Measurements from ENCODE around the gene ZDHHC9. TPM values are rescaled to one million over a fixed set of nuclear protein-coding genes. Genes with fewer than 3 reads are reported as not detected.
A peak's percentile ranks its signal among the peaks of the same experiment; 100 is the strongest.

Gene ZDHHC9
- total RNA-seq, 1 donor from 2014 or later: 30.3 TPM

DNA sequence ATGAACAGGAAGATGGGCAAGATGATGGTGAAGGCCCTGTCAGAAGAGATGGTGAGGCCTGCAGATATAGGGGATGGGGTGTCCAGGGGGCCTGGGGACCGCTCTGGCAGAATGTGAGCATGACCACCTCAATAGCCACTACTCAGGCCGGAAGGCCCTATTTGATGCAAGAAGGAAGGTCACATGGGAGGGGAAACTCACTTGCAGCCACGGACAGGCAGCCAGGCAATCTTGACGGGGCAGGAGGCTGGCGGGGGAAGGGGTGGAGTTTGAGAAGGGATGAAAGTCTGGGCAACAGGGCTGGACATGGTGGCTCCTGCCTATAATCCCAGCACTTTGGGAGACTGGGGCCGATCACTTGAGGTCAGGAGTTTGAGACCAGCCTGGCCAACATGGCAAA, 55.2 kb downstream of the ZDHHC9 start:
- ATAC-seq (no peak), DNase-seq (ENCODE audit: low spot score) (no peak)

DNA sequence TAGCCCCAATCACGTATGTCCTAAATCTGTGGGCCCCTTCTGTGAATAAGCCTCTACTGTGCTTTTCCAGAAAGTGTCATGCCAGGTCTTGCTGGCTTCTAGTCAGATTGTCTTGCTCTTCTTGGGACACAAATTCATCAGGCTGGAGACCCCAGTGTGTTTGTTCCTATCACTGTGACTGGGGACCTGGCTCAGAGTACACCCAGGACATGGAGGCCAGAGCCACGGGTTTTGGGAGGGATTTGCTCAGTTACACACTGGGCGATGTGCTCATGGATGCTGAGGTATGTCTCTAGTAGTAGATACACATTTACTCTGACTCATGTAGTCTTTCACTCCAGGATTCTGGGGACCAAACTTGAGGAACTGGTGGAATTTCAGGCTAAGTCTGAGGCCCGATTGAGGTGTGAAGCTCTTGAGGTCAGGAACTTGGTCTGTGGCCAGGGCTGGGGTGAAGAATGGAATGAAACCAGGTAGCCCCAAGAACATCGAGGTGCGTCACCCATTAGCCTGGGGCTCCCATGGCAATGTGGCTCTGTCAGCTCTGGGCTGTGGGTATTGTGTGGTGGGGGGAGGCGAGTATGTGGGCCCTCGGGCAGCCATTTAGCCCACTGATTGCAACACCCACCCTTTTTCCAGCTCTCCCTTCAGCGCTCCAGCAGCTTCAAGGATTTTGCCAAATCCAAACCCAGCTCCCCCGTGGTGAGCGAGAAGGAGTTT, 56.2 kb downstream of the ZDHHC9 start:
- no peak for ATAC-seq

DNA sequence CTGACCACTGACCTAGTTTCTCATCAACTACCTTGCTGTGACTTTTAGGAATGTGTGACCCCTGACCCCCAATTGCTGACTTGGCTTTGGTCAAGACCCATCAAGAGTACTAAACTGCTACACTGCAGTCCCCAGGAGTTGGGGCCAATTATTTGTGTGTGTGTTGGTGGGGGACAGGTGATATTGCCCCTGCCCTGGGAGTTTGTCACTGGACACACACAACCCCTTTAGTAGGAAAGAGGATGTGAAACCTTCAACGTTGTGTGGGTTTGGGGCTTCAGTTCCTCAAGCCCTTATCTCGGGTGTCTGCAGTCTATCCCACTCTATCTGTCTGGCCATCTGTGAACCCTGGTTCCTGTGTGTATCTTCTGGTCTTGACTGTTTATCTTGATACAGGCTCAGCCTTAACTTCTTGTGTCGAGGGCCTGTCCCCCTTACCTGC, 57.5 kb downstream of the ZDHHC9 start:
- DNase-seq (ENCODE audit: low spot score) (no peak), ATAC-seq (no peak)

More for the DNA sequence above, 56.2 kb downstream of the ZDHHC9 start:
- no peak for DNase-seq (ENCODE audit: low spot score)

DNA sequence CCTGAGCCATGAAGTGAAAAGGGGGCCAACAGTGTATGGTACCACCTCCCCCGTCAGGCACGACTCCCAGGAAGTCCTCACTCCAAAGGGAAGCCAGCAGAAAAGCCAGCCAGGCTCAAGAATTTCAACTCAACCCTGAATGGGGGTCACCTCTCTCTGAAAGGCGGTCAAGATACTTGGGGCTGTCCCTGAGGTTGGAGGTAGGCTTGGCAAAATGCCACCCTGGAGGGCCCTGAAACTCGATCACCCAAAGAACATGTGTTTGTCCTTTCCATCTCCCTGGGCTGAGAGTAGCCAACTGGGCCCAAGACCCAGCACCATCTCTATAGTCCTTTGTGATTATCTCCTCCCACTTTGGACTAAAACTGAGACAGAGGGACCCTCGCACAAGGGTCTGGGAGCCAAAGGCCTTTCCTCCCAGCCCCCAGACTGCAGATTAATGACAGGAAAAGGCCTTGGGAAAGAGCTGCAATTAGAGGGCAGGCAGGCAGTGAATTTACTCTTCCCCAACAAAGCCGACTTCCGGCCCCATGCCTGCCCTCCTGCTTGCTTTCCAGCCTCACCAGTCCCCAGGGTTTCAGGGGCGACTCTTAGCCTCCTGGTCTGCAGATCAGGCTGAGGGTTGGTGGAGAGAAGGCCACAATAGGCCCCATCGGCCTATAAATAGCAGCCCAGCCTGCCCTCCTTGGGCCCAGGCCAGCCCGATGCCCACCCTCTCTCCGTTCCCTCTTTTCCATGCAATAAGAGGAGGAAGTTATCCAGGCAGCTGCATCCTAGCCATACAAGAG, 58.3 kb downstream of the ZDHHC9 start:
- ATAC-seq: no peak

DNA sequence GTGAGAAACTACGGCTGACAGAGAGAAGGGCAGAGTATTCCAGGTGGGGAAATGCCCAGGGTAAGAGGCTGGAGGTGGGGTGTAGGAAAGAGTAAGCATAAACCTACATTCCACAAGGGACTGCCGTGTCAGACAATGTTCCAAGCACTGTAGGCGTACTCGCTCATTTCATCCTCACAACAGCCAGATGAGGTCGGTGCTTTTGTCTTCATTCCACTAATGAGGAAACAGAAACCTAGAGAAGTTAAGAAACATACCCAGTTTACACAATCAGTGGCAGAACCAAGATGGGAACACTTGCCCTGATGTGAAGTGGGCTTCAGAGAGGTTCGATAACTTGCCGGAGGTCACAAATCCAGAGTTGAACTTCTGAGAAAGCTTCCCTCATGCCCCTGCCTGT, 59.3 kb downstream of the ZDHHC9 start:
- no peak for DNase-seq (ENCODE audit: low spot score)
- ATAC-seq: no peak

More for the DNA sequence above, 58.3 kb downstream of the ZDHHC9 start:
- no peak for DNase-seq (ENCODE audit: low spot score)

DNA sequence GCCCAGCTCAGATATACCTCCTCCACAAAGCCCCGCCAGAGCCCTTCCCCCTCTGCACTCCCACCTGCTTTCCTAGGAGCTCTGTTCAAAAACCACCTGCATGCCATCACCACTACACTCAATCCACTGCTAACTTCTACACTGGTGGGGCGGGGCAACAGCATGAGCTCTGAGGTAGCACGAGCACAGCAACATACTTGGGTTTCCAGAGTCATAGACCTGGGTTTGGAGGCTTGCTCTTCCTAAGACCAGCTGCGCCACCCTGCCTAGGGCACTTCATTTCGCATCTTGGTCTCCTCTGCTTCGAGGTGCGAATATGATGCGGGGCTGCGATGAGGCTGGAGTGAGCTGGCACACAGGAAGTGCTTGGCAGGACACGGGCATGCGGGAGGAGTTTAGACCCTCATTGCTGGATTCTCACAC, 60.4 kb downstream of the ZDHHC9 start:
- DNase-seq (ENCODE audit: low spot score) (no peak), ATAC-seq (no peak)

DNA sequence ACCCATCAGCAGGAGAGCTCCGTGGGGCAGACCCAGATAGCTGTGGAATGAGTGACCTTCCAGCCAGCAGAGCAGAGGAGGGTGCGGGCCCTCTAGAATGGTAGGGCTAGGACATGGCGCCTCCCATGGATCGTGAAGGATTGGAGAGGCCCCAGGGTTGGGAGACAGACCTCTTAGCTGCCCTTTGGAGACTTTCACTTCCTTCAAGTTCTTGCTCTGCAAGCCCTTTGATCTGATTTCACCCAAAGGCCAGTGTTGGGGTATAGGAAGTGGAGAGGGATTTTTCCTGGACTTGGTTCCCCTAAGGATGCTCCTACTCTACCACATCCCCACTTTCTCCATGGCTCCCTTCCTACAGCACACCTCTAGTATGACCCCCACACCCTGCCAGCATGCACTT, 61.0 kb downstream of the ZDHHC9 start:
- no peak for DNase-seq (ENCODE audit: low spot score)
- ATAC-seq: no peak

DNA sequence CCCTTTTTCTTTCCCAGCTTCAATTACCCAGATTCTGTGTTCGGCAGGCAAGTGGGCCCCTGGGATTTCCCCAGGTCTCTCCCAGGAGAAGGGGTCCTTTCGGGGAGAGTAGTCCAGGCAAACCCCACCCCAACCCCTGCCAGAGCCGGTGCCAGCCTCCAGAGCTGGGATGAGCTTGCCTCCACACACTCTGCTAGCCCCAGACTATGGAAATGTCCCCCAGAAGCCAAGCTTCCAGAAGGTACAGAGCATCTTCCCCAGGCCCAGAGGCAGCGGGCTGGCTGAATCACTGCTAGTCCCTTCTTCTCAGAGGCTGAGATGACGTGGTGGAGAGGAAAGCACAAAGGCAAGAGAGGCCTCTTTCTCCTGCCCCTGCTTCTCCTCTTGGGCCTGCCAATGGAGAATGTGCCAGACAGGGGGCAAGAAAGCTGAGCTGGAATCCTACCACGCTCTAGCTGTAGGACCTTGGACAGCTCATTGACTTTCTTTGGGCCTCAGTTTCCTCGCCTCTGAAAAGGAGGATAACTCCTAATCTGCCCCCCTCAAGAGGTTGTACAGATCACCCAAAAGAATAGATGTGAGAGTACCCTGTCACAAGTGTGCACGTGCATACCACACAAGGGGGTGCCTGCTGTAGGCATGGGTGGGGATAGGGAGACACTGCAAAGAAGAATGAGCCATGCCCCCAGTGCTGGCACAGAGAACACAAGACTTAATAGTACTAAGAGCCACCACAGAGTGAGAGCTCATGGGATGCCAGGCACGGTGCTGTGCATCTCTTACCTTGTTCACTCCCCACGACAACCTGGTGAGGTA, 61.8 kb downstream of the ZDHHC9 start:
- ATAC-seq (no peak), DNase-seq (ENCODE audit: low spot score) (no peak)

DNA sequence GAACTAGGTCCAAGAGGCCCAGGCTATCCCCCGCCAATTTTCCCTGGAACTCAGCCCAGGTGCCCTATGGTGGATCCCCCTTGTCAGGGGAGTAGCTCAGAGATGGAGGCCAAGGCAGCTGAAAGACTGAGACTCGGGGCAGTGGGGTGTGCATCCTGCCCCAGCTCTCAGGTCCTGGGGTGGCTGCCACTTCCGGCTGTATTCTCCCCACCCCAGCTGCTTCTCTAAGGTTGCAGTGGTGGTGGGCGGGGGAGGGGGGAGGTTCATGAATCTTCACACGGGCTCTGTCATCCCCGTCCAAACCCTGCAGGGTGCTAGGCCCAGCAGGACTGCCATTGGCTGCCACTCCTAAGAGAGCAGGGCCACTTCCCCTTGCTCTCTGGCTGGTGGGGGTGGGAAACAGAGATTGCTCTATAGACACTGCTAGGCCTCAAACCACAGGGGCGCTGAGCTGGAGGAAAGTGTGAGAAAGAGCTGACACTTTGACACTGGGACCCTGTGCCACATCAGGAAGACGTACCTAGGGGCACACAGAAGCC, 62.5 kb downstream of the ZDHHC9 start:
- ATAC-seq: peak; percentile 32
- no peak for DNase-seq (ENCODE audit: low spot score)

DNA sequence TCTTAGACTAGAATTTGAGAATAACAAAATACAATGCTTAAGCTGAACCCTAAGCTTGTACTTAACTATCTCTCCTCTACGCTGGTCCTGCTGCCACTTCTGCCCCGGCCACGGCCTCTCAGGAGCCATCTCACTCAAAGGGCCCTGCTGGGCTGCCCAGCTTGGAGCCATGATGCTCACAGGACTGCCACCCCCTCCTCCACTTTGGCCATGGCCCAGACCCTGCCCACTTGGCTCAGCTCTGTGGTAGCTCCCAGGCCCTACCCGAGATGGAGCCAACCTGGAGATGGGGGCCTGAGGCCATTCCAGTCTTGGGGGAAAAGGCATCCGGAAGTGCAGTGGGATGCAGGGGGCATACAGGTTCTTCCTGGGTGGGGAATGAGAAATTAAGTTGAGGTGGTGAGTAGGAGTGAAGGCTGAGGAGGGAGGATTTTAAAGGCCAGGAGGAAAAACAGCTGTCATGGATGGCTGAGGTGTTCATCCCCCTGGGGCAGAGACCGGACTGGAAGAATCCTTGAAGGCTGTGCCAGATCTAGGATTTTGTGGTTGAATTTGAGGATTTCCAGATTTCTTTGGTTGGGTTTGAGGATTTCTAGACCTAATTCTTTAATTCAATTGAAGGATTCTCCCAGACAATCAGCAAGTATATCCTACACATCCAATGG, 63.1 kb downstream of the ZDHHC9 start:
- DNase-seq (ENCODE audit: low spot score) (no peak), ATAC-seq (no peak)

DNA sequence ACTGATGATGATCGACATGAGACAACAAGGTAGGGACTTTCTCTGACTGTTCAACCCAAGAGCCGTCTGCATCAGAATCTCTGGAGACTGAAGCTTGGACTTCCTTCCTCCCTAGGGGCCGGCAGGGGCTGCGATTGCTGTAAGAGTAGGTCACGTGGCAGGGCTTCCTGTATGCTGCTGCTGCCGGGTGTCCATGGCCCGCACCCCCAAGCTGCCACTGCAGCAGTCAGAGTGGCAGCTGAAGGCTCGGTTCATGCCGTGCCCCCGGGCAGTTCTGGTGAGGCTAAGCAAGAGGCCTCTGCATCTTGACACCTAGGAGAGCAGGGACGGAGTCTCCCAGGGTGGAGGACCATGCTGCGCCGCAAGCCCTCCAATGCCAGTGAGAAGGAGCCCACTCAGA, 63.9 kb downstream of the ZDHHC9 start, which contains the start of gene SASH3:
SASH3 (plus strand) TSS at position 203 of the 400 bp plus-strand sequence; CDS start at position 352, 149 bp downstream.
- ATAC-seq (peak; percentile 24), DNase-seq (ENCODE audit: low spot score) (no peak)

DNA sequence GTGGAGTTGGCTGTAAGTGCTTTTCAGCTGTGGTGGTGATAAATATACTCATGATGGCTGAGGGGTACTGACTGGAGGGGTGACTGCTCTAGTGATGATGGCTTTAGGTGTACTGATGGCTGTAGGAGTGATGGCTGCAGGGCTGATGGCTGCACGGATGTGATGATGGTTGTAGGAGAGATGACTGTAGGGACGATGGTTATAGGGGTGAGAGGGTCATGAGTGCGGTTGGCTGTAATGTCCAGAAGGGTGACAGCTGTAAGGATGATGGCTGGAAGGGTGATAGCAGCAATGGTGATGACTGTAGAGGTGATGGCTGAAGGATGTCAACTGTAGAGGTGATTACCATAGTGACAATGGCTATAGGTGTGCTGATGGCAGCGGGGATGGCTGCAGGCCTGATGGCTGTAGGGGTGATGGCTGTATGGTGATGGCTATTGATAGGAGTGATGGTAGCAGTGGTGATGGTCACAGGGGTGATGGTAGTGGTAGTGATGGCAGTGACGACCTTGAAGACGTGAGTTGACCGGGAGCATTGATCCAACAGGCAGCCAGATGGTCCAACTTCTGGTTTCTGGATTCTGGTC, 64.5 kb downstream of the ZDHHC9 start:
- DNase-seq (ENCODE audit: low spot score) (no peak), ATAC-seq (no peak)

DNA sequence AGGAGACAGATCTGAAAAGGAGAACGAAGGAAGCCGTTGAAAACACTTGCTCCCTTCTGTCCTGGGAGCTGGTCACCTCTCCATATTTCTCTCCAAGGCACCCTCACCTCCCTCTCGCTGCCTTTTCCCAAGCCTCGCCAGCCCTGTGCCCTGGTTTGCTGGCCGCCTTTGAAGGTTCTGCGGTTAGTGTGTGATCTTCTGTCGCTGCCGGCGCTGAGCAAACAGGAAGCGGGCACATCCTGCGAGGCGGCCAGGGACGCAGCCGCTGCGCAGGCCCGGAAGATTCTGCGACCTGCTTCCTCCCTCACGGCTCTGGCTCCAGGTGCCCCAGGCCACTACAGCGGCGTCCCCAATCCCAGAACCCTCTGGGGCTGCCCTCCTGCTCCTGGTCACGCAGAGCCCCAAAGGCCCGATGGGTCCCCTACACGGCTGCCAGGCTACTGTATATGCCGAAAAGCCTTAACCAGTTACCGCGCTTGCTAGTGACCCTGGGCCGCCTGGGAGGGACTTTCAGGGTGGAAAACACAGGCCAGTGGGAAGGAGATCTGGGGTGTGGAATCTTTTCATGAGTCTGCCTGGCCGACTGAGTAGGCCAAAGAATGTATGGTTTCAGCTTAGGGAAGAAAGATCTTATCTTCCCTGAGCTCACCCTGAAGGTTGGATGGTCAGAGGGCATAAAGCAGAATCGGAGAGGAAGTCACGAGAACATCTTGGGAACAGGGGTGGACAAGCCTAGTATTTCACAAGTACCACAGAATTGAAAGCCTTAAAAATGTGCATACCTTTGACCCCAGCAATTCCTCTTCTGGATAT, 66.3 kb downstream of the ZDHHC9 start:
- peak; percentile 63 for DNase-seq (ENCODE audit: low spot score)
- peak; percentile 83 for ATAC-seq

DNA sequence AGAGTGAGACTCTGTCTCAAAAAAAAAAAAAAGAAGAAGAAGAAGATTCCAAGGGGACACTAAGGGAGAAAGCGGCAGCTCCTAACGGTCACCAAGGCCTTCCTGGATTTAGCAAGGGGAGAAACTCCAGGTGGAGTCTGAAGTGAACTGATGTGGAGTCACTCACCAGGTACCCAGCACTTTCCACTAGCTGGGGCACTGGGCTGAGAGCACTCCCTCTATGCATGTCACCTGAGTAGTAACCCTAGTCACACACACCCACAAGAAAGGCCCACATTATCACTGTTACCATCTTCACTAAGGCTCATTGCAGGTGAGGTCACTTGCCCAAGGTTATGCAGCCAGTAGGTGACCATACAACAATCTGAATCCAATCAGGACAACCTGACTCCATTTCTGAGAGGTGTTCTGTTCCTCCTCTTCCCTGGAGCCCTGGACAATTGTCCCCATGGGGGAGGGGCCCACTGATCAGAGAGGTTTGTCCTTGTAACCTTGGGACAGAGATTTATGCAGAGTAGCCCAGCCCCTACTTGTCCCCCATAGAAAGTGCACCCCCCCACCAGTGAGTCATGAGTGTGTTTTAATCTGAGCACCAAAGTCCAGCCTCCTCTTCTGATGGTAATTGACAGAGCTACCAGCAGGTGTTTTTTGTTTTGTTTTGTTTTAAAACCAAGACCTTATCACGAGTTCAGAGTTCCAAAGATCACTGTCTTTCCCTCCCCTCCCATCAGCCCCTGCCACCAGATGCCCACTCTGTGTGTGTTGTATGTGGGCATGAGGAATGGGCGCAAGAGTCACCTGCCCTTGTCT, 69.8 kb downstream of the ZDHHC9 start:
- no peak for DNase-seq (ENCODE audit: low spot score)
- ATAC-seq: peak; percentile 32

DNA sequence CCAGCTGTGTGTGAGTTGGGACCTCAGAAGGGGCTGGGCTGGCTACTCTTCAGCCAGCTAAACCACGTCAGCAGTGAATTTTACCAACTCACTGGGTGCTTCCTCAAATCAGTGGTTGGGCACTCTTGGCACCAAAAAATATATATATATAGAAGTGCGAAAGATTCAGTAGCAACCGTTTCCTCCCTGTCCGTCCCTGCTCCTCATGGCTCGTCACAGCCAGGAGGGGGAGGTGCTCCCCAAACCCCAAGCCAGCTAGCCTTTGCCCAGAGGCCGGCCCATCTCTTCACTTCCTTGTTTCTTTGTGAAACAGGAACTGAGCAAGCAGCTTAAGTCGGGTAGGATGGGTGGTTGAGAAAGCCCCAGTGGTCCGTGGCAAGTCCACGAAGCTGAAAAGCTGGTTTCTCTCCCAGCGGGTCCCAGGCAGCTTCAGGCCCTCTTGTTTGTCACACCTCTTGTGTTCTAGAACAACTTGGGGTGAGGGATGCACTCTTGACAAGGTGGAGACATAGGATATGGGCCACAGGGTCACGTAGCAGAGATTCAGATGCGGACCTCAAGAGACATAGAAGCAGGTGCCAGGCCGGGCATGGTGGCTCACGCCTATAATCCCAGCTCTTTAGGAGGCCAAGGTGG, 70.8 kb downstream of the ZDHHC9 start:
- no peak for DNase-seq (ENCODE audit: low spot score)
- ATAC-seq: peak; percentile 37

DNA sequence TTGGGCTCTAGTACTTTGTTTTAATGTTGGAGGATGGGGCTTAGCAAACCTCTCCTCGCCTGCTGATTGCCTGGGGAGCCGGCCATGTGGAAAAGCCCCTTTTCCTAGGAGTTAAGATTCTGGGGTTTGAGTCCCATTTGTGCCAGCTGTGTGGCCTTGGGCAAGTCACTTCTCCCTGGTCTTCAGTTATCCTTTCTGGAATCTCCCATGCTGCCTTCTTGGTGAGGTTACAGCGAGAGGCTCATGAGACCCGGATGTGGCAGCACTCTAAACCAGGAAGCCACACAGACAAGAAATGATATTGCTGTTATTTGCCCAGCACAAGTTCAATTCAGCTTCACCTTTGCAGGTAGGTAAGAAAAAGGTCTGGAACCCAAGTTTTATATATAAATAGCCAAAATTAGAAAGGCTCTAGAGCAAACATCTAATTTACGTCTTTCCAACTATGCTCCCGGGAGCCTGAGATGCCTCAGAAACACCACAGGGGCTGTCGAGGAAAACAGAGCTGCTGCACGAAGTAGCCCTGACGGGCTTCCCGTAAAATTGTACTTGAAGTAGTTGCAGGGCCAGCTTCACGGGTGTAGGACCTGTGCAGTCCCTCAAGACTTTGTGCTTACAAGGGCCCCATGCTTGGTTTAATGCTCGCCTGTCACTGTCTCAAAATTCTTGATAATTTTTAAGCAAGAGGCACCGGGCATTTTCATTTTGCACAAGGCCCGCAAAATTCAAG, 72.3 kb downstream of the ZDHHC9 start:
- no peak for DNase-seq (ENCODE audit: low spot score)
- ATAC-seq: no peak

DNA sequence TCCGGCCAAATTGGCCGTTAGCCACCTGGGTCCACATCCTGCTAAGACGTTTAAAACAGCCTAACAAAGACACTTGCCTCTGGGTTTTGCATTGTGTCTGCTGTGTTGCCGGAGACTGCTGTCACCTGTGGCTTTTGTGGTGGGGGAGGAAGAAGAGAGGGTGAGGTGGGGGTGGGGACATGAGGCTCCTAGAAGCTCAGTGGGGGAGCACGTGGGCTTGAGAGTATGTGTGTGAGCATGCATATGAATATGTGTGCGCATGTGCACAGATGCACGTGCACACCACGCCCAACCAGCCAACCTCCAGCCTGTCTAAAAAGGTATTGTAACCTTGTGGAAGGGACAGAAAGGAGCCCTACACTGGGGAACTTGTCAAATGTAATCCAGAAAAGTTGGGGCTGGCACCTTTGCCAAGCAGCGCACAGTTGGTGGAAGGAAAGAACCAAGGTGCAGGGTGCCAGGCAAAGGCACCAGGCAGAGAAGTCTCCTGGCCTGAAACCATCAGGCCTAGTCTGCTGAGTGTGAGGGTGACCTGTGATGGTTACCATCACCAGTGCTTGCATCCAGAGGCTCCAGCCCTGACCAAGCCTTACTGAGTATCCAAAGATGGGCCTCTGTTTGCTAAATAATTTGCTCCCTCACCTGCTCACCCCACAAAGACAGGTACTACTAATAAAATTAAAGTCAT, 74.1 kb downstream of the ZDHHC9 start:
- ATAC-seq (no peak), DNase-seq (ENCODE audit: low spot score) (no peak)
